Caco-2 (cell line): ENCODE data around the gene SHOC2. TPM values are rescaled to one million over a fixed set of nuclear protein-coding genes. Genes with fewer than 3 reads are reported as not detected.

Source experiments
- BruUV-seq: library from RNA; stranded (reverse); fragments of 400-500 nt; replicated peaks from 2 replicates; lab custom pipeline; 2021; lab: Mats Ljungman, UMichigan
- CTCF ChIA-PET: fragments of 300-600 bp; sonication (Branson Sonifier 250); formaldehyde crosslinking; loops from one replicate; lab custom pipeline; 2022; ENCODE audit warnings: antibody characterized with exemption; lab: Charles Lee
- POLR2A ChIA-PET: fragments of 300-600 bp; sonication (Branson Sonifier 250); formaldehyde crosslinking; loops from one replicate; lab custom pipeline; 2022; ENCODE audit warnings: antibody characterized with exemption; lab: Charles Lee
- DNase-seq, 2 experiments: peaks; one replicate each; pipeline versions ENCODE4 v3.0.0 to v3.0.0-alpha.2; 2020 to 2022
- H3K27me3 ChIP-seq: replicated peaks from 2 replicates; pipeline ENCODE4 v1.6.0; 2011; ENCODE audit warnings: low read length; ENCODE audit not compliant: control insufficient read depth, insufficient read depth
- H3K36me3 ChIP-seq: 2 replicates; pipeline ENCODE4 v1.5.1; 2011; ENCODE audit warnings: low read length; ENCODE audit not compliant: control insufficient read depth, insufficient read depth
- H3K4me1 ChIP-seq: fragments of 250-450 bp; sonication (Bioruptor Pico); 2 replicates; pipeline ENCODE4 v1.5.1; 2020; ENCODE audit warnings: mild to moderate bottlenecking
- H3K4me3 ChIP-seq: 2 replicates; pipeline ENCODE4 v1.5.1; 2011; ENCODE audit warnings: low read depth, mild to moderate bottlenecking, control low read depth, low read length
- H3K9me3 ChIP-seq: fragments of 250-450 bp; sonication (Bioruptor Pico); 2 replicates; pipeline ENCODE4 v1.5.1; 2020; ENCODE audit warnings: mild to moderate bottlenecking, moderate library complexity
- H3K27ac Mint-ChIP-seq: one replicate; pipeline ENCODE4 v1.8.0; 2022; ENCODE audit warnings: mixed read lengths; ENCODE audit not compliant: unreplicated experiment
- H3K27me3 Mint-ChIP-seq: one replicate; pipeline ENCODE4 v1.8.0; 2022; ENCODE audit warnings: mixed read lengths; ENCODE audit not compliant: insufficient read depth, unreplicated experiment
- H3K36me3 Mint-ChIP-seq: one replicate; pipeline ENCODE4 v1.8.0; 2022; ENCODE audit warnings: mild to moderate bottlenecking, mixed read lengths; ENCODE audit not compliant: insufficient read depth, unreplicated experiment
- H3K4me1 Mint-ChIP-seq: one replicate; pipeline ENCODE4 v1.8.0; 2022; ENCODE audit warnings: low read depth, mixed read lengths; ENCODE audit not compliant: unreplicated experiment
- H3K4me3 Mint-ChIP-seq: one replicate; pipeline ENCODE4 v1.8.0; 2022; ENCODE audit warnings: mild to moderate bottlenecking, moderate library complexity, mixed read lengths; ENCODE audit not compliant: unreplicated experiment
- H3K9me3 Mint-ChIP-seq: one replicate; pipeline ENCODE4 v1.8.0; 2022; ENCODE audit warnings: mixed read lengths; ENCODE audit not compliant: unreplicated experiment
- CTCF ChIP-seq, 2 experiments: fragments of 200-600 bp in 1 of 2; IDR thresholded peaks; 1 replicate in 1 of 2; 2 replicates in 1 of 2; pipeline versions ENCODE4 v1.5.1 to v1.8.0; 2011 to 2022; ENCODE audit warnings: antibody characterized with exemption in 1 of 2, control low read depth in 1 of 2, inconsistent platforms in 1 of 2, low read depth in 1 of 2, low read length in 1 of 2, mild to moderate bottlenecking in 1 of 2, moderate library complexity in 1 of 2; ENCODE audit not compliant: insufficient read depth in 1 of 2, severe bottlenecking in 1 of 2, unreplicated experiment in 1 of 2
- intact Hi-C: fragments of 100-400 bp; cut with micrococcal nuclease; formaldehyde crosslinking; loops from one replicate; pipeline ENCODE4 v1.10.0; 2022; ENCODE audit not compliant: unreplicated experiment
- total RNA-seq: library from RNA; stranded (reverse); gene quantifications from 2 replicates; pipeline ENCODE4 v1.2.3, GENCODE V29; 2022

Gene SHOC2
- total RNA-seq, 1 experiment from 2014 or later: 38.5 TPM

GRCh38 chr10:110931769-110932381 lies 12.5 kb downstream of the SHOC2 start:
- Mint-ChIP-seq H3K9me3 (no peaks in the 10 kb centered on the region), H3K36me3 (peaks cover 8% of the 10 kb centered on the region), H3K27ac (no peak overlapping the region), H3K4me1 (no peaks in the 10 kb centered on the region), H3K27me3 (no peaks in the 10 kb centered on the region), H3K4me3 (no peak overlapping the region)
- no peak overlapping the region for H3K4me3 ChIP-seq
- no peaks in the 10 kb centered on the region for H3K36me3 ChIP-seq
- no peaks in the 10 kb centered on the region for H3K9me3 ChIP-seq
- intact Hi-C loops: no loop called here
- H3K27me3 ChIP-seq: no peaks in the 10 kb centered on the region
- no TSS peak for BruUV-seq
- no peak for DNase-seq
- POLR2A ChIA-PET: no interaction called here
- no peak for TF ChIP-seq CTCF (IDR thresholded peaks at IDR 0.05; ENCODE audit: insufficient read depth in 1 of 2, low read depth in 1 of 2, low read length in 1 of 2, severe bottlenecking in 1 of 2, unreplicated experiment in 1 of 2)
- H3K4me1 ChIP-seq: peaks cover 4% of the 10 kb centered on the region; the same call in 1 of the 2 replicates
- CTCF ChIA-PET: interaction anchor here (1.2 kb wide), 1 partner anchor 13 kb away, joined by 3 read pairs; no protein-coding TSS in a partner anchor

- DNase-seq: no peak
- H3K4me3 Mint-ChIP-seq: no peak overlapping the region
- intact Hi-C loops: no loop called here
- TF ChIP-seq CTCF (IDR thresholded peaks at IDR 0.05; ENCODE audit: insufficient read depth in 1 of 2, low read depth in 1 of 2, low read length in 1 of 2, severe bottlenecking in 1 of 2, unreplicated experiment in 1 of 2): no peak
- no peaks in the 10 kb centered on the region for H3K27me3 Mint-ChIP-seq
- no TSS peak for BruUV-seq
- Histone ChIP-seq H3K9me3 (no peaks in the 10 kb centered on the region), H3K4me1 (peaks cover 4% of the 10 kb centered on the region; the same call in 1 of the 2 replicates), H3K4me3 (no peak overlapping the region), H3K27me3 (no peaks in the 10 kb centered on the region), H3K36me3 (no peaks in the 10 kb centered on the region)
- CTCF ChIA-PET: interaction anchor here (1.2 kb wide), 1 partner anchor 14 kb away, joined by 3 read pairs; no protein-coding TSS in a partner anchor
- H3K9me3 Mint-ChIP-seq: no peaks in the 10 kb centered on the region
- H3K27ac Mint-ChIP-seq: no peak overlapping the region
- peaks cover 9% of the 10 kb centered on the region for H3K36me3 Mint-ChIP-seq
- no peaks in the 10 kb centered on the region for H3K4me1 Mint-ChIP-seq
- POLR2A ChIA-PET: no interaction called here
Observed at GRCh38 chr10:110932505-110933180, 13.2 kb downstream of the SHOC2 start.

GRCh38 chr10:110936757-110937156 lies 17.4 kb downstream of the SHOC2 start:
- H3K36me3 Mint-ChIP-seq: peaks cover 14% of the 10 kb centered on the region
- no peak overlapping the region for H3K27ac Mint-ChIP-seq

More at GRCh38 chr10:110936757-110937156, 17.4 kb downstream of the SHOC2 start:
- no peaks in the 10 kb centered on the region for H3K27me3 ChIP-seq
- CTCF ChIA-PET: no interaction called here
- H3K36me3 ChIP-seq: no peaks in the 10 kb centered on the region
- TF ChIP-seq CTCF (IDR thresholded peaks at IDR 0.05; ENCODE audit: insufficient read depth in 1 of 2, low read depth in 1 of 2, low read length in 1 of 2, severe bottlenecking in 1 of 2, unreplicated experiment in 1 of 2): no peak
- Mint-ChIP-seq H3K4me3 (no peak overlapping the region), H3K4me1 (no peaks in the 10 kb centered on the region), H3K27me3 (no peaks in the 10 kb centered on the region), H3K9me3 (no peaks in the 10 kb centered on the region)
- peaks cover 4% of the 10 kb centered on the region; the same call in 1 of the 2 replicates for H3K4me1 ChIP-seq
- intact Hi-C loops: no loop called here
- H3K4me3 ChIP-seq: no peak overlapping the region
- POLR2A ChIA-PET: no interaction called here
- no peak for DNase-seq
- no TSS peak for BruUV-seq
- no peaks in the 10 kb centered on the region for H3K9me3 ChIP-seq
